Measurements from ENCODE around the gene GATAD1.

DNA sequence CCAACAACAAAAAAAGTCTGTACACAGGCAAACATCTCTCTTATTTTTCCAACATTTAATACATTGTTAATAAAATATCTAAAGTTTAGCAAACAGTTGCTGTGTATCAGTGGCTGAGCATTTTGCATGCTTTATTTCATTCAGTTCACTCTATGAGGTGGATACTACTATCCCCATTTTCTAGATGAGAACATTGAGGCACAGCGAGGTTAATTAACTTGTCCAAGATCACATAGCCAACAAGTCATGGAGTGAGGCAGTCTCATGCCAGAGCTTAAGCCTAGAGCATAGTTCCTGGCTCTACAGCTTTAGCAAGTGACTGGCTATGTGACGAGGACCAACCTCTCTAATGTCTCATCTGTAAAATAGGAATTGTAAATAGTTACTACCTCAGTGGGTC lies 4.4 kb downstream of the GATAD1 start:
- no peak for TF ChIP-seq YY1 (IDR thresholded peaks at IDR 0.05; ENCODE audit: insufficient read depth, insufficient read length)
- TF ChIP-seq SUZ12 (IDR thresholded peaks at IDR 0.05; ENCODE audit: extremely low read depth, insufficient read depth, insufficient read length) = no peak
- TF ChIP-seq ZNF274 (IDR thresholded peaks at IDR 0.05; ENCODE audit: low read depth, low read length) = no peak

Measured in NT2/D1 (cell line).